ENCODE measurements around the gene SMPD4. TPM values are rescaled to one million over a fixed set of nuclear protein-coding genes. Genes with fewer than 3 reads are reported as not detected.
"Not testable (repeated sequence)": the region's sequence is repeated elsewhere in the genome, so short reads cannot be mapped to it uniquely, and the experiment has no call there.

Gene SMPD4
- total RNA-seq, 1 experiment from 2014 or later = 95.8 TPM

DNA sequence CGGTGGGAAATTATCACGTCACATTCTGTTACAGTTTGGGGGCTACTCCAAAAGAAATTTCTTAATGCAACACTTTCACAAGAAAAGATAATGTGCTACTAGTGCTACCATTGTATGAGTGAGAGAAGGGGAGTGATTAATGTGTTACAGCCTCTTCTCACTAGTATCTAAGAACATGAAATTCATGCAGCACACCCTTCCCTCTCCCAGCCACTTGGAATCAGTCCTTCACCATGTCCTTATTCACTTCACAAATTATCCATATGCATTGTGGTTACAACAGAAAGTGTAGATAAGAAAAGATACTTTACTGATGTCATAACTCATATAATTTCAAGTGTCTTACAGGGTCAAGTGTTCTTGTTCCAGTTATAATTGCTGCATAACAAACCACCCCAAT, 37.7 kb upstream of the SMPD4 start:
- H3K27ac Mint-ChIP-seq; CTCF ChIA-PET; POLR2A ChIA-PET; H3K36me3 Mint-ChIP-seq; ATAC-seq; H3K4me1 Mint-ChIP-seq; H3K4me3 Mint-ChIP-seq; H3K9me3 Mint-ChIP-seq; DNase-seq (ENCODE audit: low spot score); H3K27me3 Mint-ChIP-seq (ENCODE audit: low read depth): not testable (repeated sequence)

- not testable (repeated sequence) for H3K4me1 Mint-ChIP-seq, H3K9me3 Mint-ChIP-seq, H3K27ac Mint-ChIP-seq
Measured at GRCh38 chr2:130207051-130207450, 25.6 kb upstream of the SMPD4 start.

GRCh38 chr2:130203150-130203549, 21.7 kb upstream of the SMPD4 start:
- ATAC-seq; H3K27me3 Mint-ChIP-seq (ENCODE audit: low read depth); CTCF ChIA-PET; H3K4me3 Mint-ChIP-seq; H3K9me3 Mint-ChIP-seq; H3K27ac Mint-ChIP-seq; H3K4me1 Mint-ChIP-seq; POLR2A ChIA-PET; H3K36me3 Mint-ChIP-seq; DNase-seq (ENCODE audit: low spot score): not testable (repeated sequence)

More at GRCh38 chr2:130207051-130207450, 25.6 kb upstream of the SMPD4 start:
- POLR2A ChIA-PET; ATAC-seq; H3K27me3 Mint-ChIP-seq (ENCODE audit: low read depth); H3K4me3 Mint-ChIP-seq; DNase-seq (ENCODE audit: low spot score); CTCF ChIA-PET; H3K36me3 Mint-ChIP-seq: not testable (repeated sequence)

GRCh38 chr2:130202518-130202917, 21.1 kb upstream of the SMPD4 start:
- H3K4me1 Mint-ChIP-seq; ATAC-seq; H3K36me3 Mint-ChIP-seq; DNase-seq (ENCODE audit: low spot score); H3K27me3 Mint-ChIP-seq (ENCODE audit: low read depth); H3K27ac Mint-ChIP-seq; H3K9me3 Mint-ChIP-seq; H3K4me3 Mint-ChIP-seq; POLR2A ChIA-PET; CTCF ChIA-PET: not testable (repeated sequence)

- no peaks in the 10 kb centered on the region for H3K27me3 Mint-ChIP-seq (ENCODE audit: low read depth)
- ChIA-PET CTCF (no interaction called here), POLR2A (no interaction called here)
- H3K4me1 Mint-ChIP-seq = no peaks in the 10 kb centered on the region
- no peaks in the 10 kb centered on the region for H3K36me3 Mint-ChIP-seq
- H3K4me3 Mint-ChIP-seq = no peak within 1 kb of the TSS
- no peak for TF ChIP-seq CREM (CRISPR knock-in tag; IDR thresholded peaks at IDR 0.05)
- no peak for TF ChIP-seq PRRX2 (CRISPR knock-in tag; IDR thresholded peaks at IDR 0.05)
- no peak for TF ChIP-seq TEAD4 (CRISPR knock-in tag; IDR thresholded peaks at IDR 0.05)
- TF ChIP-seq SP1 (CRISPR knock-in tag; conservative IDR thresholded peaks at IDR 0.05) = no peak
- TF ChIP-seq ATF1 (CRISPR knock-in tag; IDR thresholded peaks at IDR 0.05) = no peak
- no peak for TF ChIP-seq IRF2 (CRISPR knock-in tag; IDR thresholded peaks at IDR 0.05; ENCODE audit: borderline replicate concordance, low read depth)
- TF ChIP-seq, protein P1, sequence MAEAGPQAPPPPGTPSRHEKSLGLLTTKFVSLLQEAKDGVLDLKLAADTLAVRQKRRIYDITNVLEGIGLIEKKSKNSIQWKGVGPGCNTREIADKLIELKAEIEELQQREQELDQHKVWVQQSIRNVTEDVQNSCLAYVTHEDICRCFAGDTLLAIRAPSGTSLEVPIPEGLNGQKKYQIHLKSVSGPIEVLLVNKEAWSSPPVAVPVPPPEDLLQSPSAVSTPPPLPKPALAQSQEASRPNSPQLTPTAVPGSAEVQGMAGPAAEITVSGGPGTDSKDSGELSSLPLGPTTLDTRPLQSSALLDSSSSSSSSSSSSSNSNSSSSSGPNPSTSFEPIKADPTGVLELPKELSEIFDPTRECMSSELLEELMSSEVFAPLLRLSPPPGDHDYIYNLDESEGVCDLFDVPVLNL (CRISPR knock-in tag; IDR thresholded peaks at IDR 0.05; ENCODE audit: borderline replicate concordance, low read depth) = no peak
- TF ChIP-seq ZNF425 (CRISPR knock-in tag; conservative IDR thresholded peaks at IDR 0.05) = no peak
- DNase-seq (ENCODE audit: low spot score) = no peak
- H3K27ac Mint-ChIP-seq = no peak within 1 kb of the TSS
- ATAC-seq = no peak
- H3K9me3 Mint-ChIP-seq = no peaks in the 10 kb centered on the region
Measured at GRCh38 chr2:130198343-130198742, 16.9 kb upstream of the SMPD4 start, which contains the start of gene TUBA3E. TSS of gene TUBA3E (minus strand) at chr2:130198439. CDS start at chr2:130198360, 79 bp downstream.

GRCh38 chr2:130196052-130196451, 14.7 kb upstream of the SMPD4 start:
- H3K4me3 Mint-ChIP-seq; DNase-seq (ENCODE audit: low spot score); H3K27ac Mint-ChIP-seq; H3K36me3 Mint-ChIP-seq; H3K27me3 Mint-ChIP-seq (ENCODE audit: low read depth); ATAC-seq; CTCF ChIA-PET; H3K4me1 Mint-ChIP-seq; H3K9me3 Mint-ChIP-seq; POLR2A ChIA-PET: not testable (repeated sequence)

DNA sequence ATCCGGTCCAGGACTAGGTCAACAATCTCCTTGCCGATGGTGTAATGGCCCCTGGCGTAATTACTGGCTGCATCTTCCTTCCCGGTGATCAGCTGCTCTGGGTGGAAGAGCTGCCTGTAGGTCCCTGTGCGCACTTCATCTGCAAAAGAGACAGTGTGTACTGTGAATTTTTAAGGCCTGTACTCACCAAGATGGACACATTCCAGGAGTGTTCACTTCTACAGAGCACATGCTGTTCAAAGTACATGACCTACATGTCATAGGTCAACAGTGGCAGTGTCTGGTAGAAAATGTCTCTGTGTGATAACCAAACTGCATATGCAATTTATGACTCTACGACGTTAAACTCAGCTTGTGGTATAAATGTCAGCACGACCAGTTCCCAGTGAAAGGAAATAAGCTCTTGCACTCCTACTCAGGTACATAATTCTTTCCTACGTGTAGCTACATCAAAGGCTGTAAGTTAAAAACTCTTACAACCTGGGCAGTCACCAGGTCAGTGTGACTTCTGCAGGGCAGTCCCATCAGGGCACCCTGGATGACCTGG, 13.8 kb upstream of the SMPD4 start:
- H3K27ac Mint-ChIP-seq; H3K36me3 Mint-ChIP-seq; H3K4me1 Mint-ChIP-seq; ATAC-seq; H3K4me3 Mint-ChIP-seq; CTCF ChIA-PET; H3K9me3 Mint-ChIP-seq; DNase-seq (ENCODE audit: low spot score); POLR2A ChIA-PET; H3K27me3 Mint-ChIP-seq (ENCODE audit: low read depth): not testable (repeated sequence)

DNA sequence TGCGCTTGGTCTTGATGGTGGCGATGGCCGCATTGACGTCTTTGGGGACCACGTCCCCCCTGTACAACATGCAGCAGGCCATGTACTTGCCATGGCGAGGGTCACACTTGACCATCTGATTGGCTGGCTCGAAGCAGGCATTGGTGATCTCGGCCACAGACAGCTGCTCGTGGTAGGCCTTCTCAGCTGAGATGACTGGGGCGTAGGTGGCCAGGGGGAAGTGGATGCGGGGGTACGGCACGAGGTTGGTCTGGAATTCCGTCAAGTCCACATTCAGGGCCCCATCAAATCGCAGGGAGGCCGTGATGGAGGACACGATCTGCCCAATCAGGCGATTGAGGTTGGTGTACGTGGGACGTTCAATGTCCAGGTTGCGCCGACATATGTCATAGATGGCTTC, 12.4 kb upstream of the SMPD4 start:
- POLR2A ChIA-PET; CTCF ChIA-PET; H3K4me1 Mint-ChIP-seq; H3K9me3 Mint-ChIP-seq; H3K27me3 Mint-ChIP-seq (ENCODE audit: low read depth); H3K36me3 Mint-ChIP-seq; ATAC-seq; DNase-seq (ENCODE audit: low spot score); H3K27ac Mint-ChIP-seq; H3K4me3 Mint-ChIP-seq: not testable (repeated sequence)

DNA sequence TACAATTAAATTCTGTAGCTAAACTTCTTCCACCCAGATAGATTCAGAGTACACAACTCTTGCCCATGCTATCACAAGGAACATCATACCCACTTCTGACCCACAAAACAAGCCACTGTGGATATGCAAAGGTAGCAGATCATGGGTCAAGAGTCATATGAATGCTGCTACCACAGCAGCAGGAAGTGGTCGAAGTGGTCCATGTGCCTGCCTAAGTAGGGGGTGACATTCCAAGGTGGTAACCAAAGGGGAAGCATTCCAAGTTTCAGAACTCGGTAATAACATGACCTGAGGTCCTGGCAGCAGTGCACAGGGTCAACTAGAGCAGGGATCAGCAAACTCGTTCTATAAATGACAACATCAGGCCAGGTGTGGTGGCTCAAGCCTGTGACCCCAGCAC, 11.0 kb upstream of the SMPD4 start:
- H3K27me3 Mint-ChIP-seq (ENCODE audit: low read depth); H3K36me3 Mint-ChIP-seq; H3K4me1 Mint-ChIP-seq; H3K9me3 Mint-ChIP-seq; H3K27ac Mint-ChIP-seq; H3K4me3 Mint-ChIP-seq; DNase-seq (ENCODE audit: low spot score); ATAC-seq; POLR2A ChIA-PET: not testable (repeated sequence)
- CTCF ChIA-PET = interaction anchor here (0.7 kb wide), 1 partner anchor 140 kb away, joined by 3 read pairs; no protein-coding TSS in a partner anchor

DNA sequence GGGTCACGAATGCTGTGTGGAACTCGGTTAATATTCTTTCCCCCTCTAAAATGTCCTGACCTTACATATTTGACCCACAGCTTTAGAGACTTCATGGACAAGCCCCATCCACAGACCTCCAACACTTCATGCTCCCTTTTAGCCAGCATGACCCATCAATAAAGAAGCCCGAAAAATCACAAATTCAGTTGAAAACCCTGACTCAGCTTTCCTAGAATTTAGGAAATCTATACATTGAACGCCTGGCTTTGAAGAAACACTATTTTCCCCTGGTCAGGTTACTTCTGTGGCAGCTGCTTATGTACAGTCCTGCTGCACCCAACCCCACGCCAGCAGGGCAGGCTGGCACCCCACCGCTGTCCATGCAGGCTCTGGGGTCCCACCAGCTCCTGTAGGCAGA, 9.9 kb upstream of the SMPD4 start:
- ATAC-seq; H3K36me3 Mint-ChIP-seq; CTCF ChIA-PET; H3K9me3 Mint-ChIP-seq; DNase-seq (ENCODE audit: low spot score); POLR2A ChIA-PET; H3K4me3 Mint-ChIP-seq; H3K27ac Mint-ChIP-seq; H3K27me3 Mint-ChIP-seq (ENCODE audit: low read depth); H3K4me1 Mint-ChIP-seq: not testable (repeated sequence)

Data from WTC11 (cell line).